ENCODE results near the gene NCOA1.
"Not testable (repeated sequence)": the region's sequence is repeated elsewhere in the genome, so short reads cannot be mapped to it uniquely, and the experiment has no call there.

DNA sequence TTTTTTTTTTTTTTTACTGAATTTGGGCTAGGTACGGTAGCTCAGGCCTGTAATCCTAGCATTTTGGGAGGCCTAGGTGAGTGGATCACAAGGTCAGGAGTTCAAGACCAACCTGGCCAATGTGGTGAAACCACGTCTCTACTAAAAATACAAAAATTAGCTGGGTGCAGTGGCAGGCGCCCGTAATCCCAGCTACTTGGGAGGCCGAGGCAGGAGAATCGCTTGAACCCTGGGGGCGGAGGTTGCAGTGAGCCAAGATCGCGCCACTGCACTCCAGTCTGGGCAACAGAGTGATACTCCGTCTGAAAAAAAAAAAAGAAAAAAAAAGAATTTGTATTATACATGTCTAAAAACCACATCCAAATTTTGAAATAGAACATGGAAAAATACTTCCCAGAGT, 78.5 kb downstream of the NCOA1 start:
- TF ChIP-seq, protein P1, sequence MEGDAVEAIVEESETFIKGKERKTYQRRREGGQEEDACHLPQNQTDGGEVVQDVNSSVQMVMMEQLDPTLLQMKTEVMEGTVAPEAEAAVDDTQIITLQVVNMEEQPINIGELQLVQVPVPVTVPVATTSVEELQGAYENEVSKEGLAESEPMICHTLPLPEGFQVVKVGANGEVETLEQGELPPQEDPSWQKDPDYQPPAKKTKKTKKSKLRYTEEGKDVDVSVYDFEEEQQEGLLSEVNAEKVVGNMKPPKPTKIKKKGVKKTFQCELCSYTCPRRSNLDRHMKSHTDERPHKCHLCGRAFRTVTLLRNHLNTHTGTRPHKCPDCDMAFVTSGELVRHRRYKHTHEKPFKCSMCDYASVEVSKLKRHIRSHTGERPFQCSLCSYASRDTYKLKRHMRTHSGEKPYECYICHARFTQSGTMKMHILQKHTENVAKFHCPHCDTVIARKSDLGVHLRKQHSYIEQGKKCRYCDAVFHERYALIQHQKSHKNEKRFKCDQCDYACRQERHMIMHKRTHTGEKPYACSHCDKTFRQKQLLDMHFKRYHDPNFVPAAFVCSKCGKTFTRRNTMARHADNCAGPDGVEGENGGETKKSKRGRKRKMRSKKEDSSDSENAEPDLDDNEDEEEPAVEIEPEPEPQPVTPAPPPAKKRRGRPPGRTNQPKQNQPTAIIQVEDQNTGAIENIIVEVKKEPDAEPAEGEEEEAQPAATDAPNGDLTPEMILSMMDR (IDR thresholded peaks at IDR 0.05) = not testable (repeated sequence)
- TF ChIP-seq POLR2A (IDR thresholded peaks at IDR 0.05) = not testable (repeated sequence)
